ENCODE results near the gene HKDC1. TPM values are rescaled to one million over a fixed set of nuclear protein-coding genes. Genes with fewer than 3 reads are reported as not detected.

The HKDC1 gene
- total RNA-seq, 2 experiments from 2014 or later, result not detected

- no peaks in the 10 kb centered on the region for H3K79me2 ChIP-seq (ENCODE audit: insufficient read depth, low read depth, low read length)
- no peak overlapping the region for H3K27ac ChIP-seq (ENCODE audit: low read depth, low read length, poor library complexity, severe bottlenecking)
- H4K20me1 ChIP-seq (ENCODE audit: insufficient read depth, low read length), result no peaks in the 10 kb centered on the region
- no peak for DNase-seq (ENCODE audit: low spot score)
- H3K9me2 ChIP-seq (ENCODE audit: insufficient read depth, low read length), result no peaks in the 10 kb centered on the region
- no peak overlapping the region for H3K4me3 ChIP-seq (ENCODE audit: low read depth, low read length, poor library complexity, severe bottlenecking)
- TF ChIP-seq CTCF (conservative IDR thresholded peaks at IDR 0.05; ENCODE audit: low read length), result no peak
- no peak for TF ChIP-seq EZH2phosphoT487 (IDR thresholded peaks at IDR 0.05; ENCODE audit: borderline replicate concordance, low read depth, low read length)
- ChIA-PET POLR2A (no interaction called here), CTCF (ENCODE audit: unreplicated experiment) (no interaction called here)
- H3K4me2 ChIP-seq (ENCODE audit: low read length), result no peak overlapping the region
- H3K4me1 ChIP-seq (ENCODE audit: insufficient read depth, low read length, poor library complexity, severe bottlenecking), result no peaks in the 10 kb centered on the region
- intact Hi-C loops (cut with micrococcal nuclease; ENCODE audit: unreplicated experiment), result no loop called here
- no peak overlapping the region for H2AFZ ChIP-seq (ENCODE audit: low read length)
- no TSS peak for BruUV-seq (replicated peaks)
- H3K9me3 ChIP-seq (ENCODE audit: low read length), result no peaks in the 10 kb centered on the region
- peaks cover 45% of the 10 kb centered on the region for H3K36me3 ChIP-seq (ENCODE audit: insufficient read depth, low read length)
These were observed 10.2 kb upstream of the HKDC1 start for GRCh38 chr10:69209787-69210484.

- no peaks in the 10 kb centered on the region for H3K9me3 ChIP-seq (ENCODE audit: low read length)
- TF ChIP-seq CTCF (conservative IDR thresholded peaks at IDR 0.05; ENCODE audit: low read length), result no peak
- TF ChIP-seq EZH2phosphoT487 (IDR thresholded peaks at IDR 0.05; ENCODE audit: borderline replicate concordance, low read depth, low read length), result no peak
- no peak overlapping the region for H3K4me3 ChIP-seq (ENCODE audit: low read depth, low read length, poor library complexity, severe bottlenecking)
- no peak overlapping the region for H2AFZ ChIP-seq (ENCODE audit: low read length)
- no peaks in the 10 kb centered on the region for H4K20me1 ChIP-seq (ENCODE audit: insufficient read depth, low read length)
- H3K4me1 ChIP-seq (ENCODE audit: insufficient read depth, low read length, poor library complexity, severe bottlenecking), result no peaks in the 10 kb centered on the region
- no peak overlapping the region for H3K27ac ChIP-seq (ENCODE audit: low read depth, low read length, poor library complexity, severe bottlenecking)
- intact Hi-C loops (cut with micrococcal nuclease; ENCODE audit: unreplicated experiment), result no loop called here
- POLR2A ChIA-PET, result interaction anchor here (0.7 kb wide), 1 partner anchor 109 kb away, joined by 4 read pairs; no protein-coding TSS in a partner anchor
- DNase-seq (ENCODE audit: low spot score), result no peak
- H3K9me2 ChIP-seq (ENCODE audit: insufficient read depth, low read length), result no peaks in the 10 kb centered on the region
- H3K79me2 ChIP-seq (ENCODE audit: insufficient read depth, low read depth, low read length), result no peaks in the 10 kb centered on the region
- CTCF ChIA-PET (ENCODE audit: unreplicated experiment), result interaction anchor here (0.6 kb wide), 1 partner anchor 27 kb away, joined by 3 read pairs; no protein-coding TSS in a partner anchor
- BruUV-seq (replicated peaks), result no TSS peak
- no peak overlapping the region for H3K4me2 ChIP-seq (ENCODE audit: low read length)
- peaks cover 34% of the 10 kb centered on the region for H3K36me3 ChIP-seq (ENCODE audit: insufficient read depth, low read length)
These were observed 9.0 kb upstream of the HKDC1 start for GRCh38 chr10:69211104-69211503.

- H3K4me2 ChIP-seq (ENCODE audit: low read length), result no peak overlapping the region
- ChIA-PET CTCF (ENCODE audit: unreplicated experiment) (no interaction called here), POLR2A (interaction anchor here (1.2 kb wide), 2 partner anchors 10 to 25 kb away, joined by 3 read pairs; no protein-coding TSS in a partner anchor)
- TF ChIP-seq CTCF (conservative IDR thresholded peaks at IDR 0.05; ENCODE audit: low read length) (no peak), EZH2phosphoT487 (IDR thresholded peaks at IDR 0.05; ENCODE audit: borderline replicate concordance, low read depth, low read length) (no peak)
- no peak overlapping the region for H3K27ac ChIP-seq (ENCODE audit: low read depth, low read length, poor library complexity, severe bottlenecking)
- peaks cover 30% of the 10 kb centered on the region for H3K36me3 ChIP-seq (ENCODE audit: insufficient read depth, low read length)
- no peaks in the 10 kb centered on the region for H3K9me2 ChIP-seq (ENCODE audit: insufficient read depth, low read length)
- no peaks in the 10 kb centered on the region for H4K20me1 ChIP-seq (ENCODE audit: insufficient read depth, low read length)
- no peaks in the 10 kb centered on the region for H3K9me3 ChIP-seq (ENCODE audit: low read length)
- no peaks in the 10 kb centered on the region for H3K4me1 ChIP-seq (ENCODE audit: insufficient read depth, low read length, poor library complexity, severe bottlenecking)
- H3K79me2 ChIP-seq (ENCODE audit: insufficient read depth, low read depth, low read length), result no peaks in the 10 kb centered on the region
- BruUV-seq (replicated peaks), result no TSS peak
- intact Hi-C loops (cut with micrococcal nuclease; ENCODE audit: unreplicated experiment), result no loop called here
- no peak for DNase-seq (ENCODE audit: low spot score)
- H2AFZ ChIP-seq (ENCODE audit: low read length), result no peak overlapping the region
- H3K4me3 ChIP-seq (ENCODE audit: low read depth, low read length, poor library complexity, severe bottlenecking), result no peak overlapping the region
These were observed 8.6 kb upstream of the HKDC1 start for GRCh38 chr10:69211524-69211923.
